ENCODE data around the gene SZRD1. TPM values are rescaled to one million over a fixed set of nuclear protein-coding genes. Genes with fewer than 3 reads are reported as not detected.

Gene SZRD1
- total RNA-seq, 2 experiments from 2014 or later, result 184 to 238 TPM

GRCh38 chr1:16441282-16441665 lies 74.2 kb downstream of the SZRD1 start:
- Mint-ChIP-seq H3K36me3 (ENCODE audit: low read depth) (peaks cover 20% of the 10 kb centered on the region), H3K4me1 (peaks cover 36% of the 10 kb centered on the region), H3K27me3 (no peaks in the 10 kb centered on the region), H3K9me3 (ENCODE audit: low read depth) (no peaks in the 10 kb centered on the region), H3K4me3 (peak overlapping the region; percentile 81), H3K27ac (peak overlapping the region; percentile 96)
- ChIA-PET POLR2A (interaction anchor here (0.8 kb wide), 1 partner anchor 73 kb away, joined by 4 read pairs; no protein-coding TSS in a partner anchor), CTCF (interaction anchor here (0.6 to 2.6 kb wide), 7 partner anchors 7 to 225 kb away, joined by 3 to 17 read pairs (median 5); no protein-coding TSS in a partner anchor)
- no peak for DNase-seq
- intact Hi-C loops (cut with DNase I, micrococcal nuclease), result loop anchor here (2.0 to 5.0 kb wide), 5 partner anchors 56 to 914 kb away; partner anchors contain the start of genes DNAJC16 (in 1 of the 2) and NBPF1 (in 1 of the 2)
- peak; percentile 37 for ATAC-seq

- H3K36me3 Mint-ChIP-seq (ENCODE audit: low read depth), result peaks cover 20% of the 10 kb centered on the region
- no peak for ATAC-seq
- peaks cover 32% of the 10 kb centered on the region for H3K4me1 Mint-ChIP-seq
- peak overlapping the region; percentile 55 for H3K27ac Mint-ChIP-seq
- peak overlapping the region; percentile 81 for H3K4me3 Mint-ChIP-seq
- intact Hi-C loops (cut with DNase I, micrococcal nuclease), result loop anchor here (5.0 kb wide), 4 partner anchors 55 to 915 kb away; partner anchors contain the start of gene DNAJC16 (in 1 of the 2)
- ChIA-PET CTCF (interaction anchor here (0.6 to 1.0 kb wide), 3 partner anchors 26 to 166 kb away, joined by 3 read pairs; no protein-coding TSS in a partner anchor), POLR2A (no interaction called here)
- DNase-seq, result no peak
- no peaks in the 10 kb centered on the region for H3K9me3 Mint-ChIP-seq (ENCODE audit: low read depth)
- no peaks in the 10 kb centered on the region for H3K27me3 Mint-ChIP-seq
Measured at GRCh38 chr1:16442265-16442664, 75.2 kb downstream of the SZRD1 start.

GRCh38 chr1:16442941-16443340 lies 75.9 kb downstream of the SZRD1 start:
- no peaks in the 10 kb centered on the region for H3K9me3 Mint-ChIP-seq (ENCODE audit: low read depth)
- ATAC-seq (no peak), DNase-seq (no peak)
- intact Hi-C loops (cut with DNase I, micrococcal nuclease), result loop anchor here (5.0 kb wide), 4 partner anchors 54 to 916 kb away; partner anchors contain the start of gene DNAJC16 (in 1 of the 2)
- no peaks in the 10 kb centered on the region for H3K27me3 Mint-ChIP-seq
- CTCF ChIA-PET, result interaction anchor here (0.9 to 1.0 kb wide), 2 partner anchors 165 to 173 kb away, joined by 3 to 4 read pairs; no protein-coding TSS in a partner anchor
- peak overlapping the region; percentile 12 for H3K4me3 Mint-ChIP-seq
- peak overlapping the region; percentile 74 for H3K27ac Mint-ChIP-seq
- peaks cover 32% of the 10 kb centered on the region for H3K4me1 Mint-ChIP-seq
- POLR2A ChIA-PET, result no interaction called here
- peaks cover 23% of the 10 kb centered on the region for H3K36me3 Mint-ChIP-seq (ENCODE audit: low read depth)

- intact Hi-C loops (cut with DNase I, micrococcal nuclease), result loop anchor here (5.0 kb wide), 4 partner anchors 53 to 917 kb away; partner anchors contain the start of gene DNAJC16 (in 1 of the 2)
- DNase-seq (no peak), ATAC-seq (no peak)
- peak overlapping the region; percentile 65 for H3K27ac Mint-ChIP-seq
- POLR2A ChIA-PET, result no interaction called here
- H3K36me3 Mint-ChIP-seq (ENCODE audit: low read depth), result peaks cover 34% of the 10 kb centered on the region
- no peaks in the 10 kb centered on the region for H3K9me3 Mint-ChIP-seq (ENCODE audit: low read depth)
- CTCF ChIA-PET, result interaction anchor here (0.7 to 1.1 kb wide), 4 partner anchors 10 to 478 kb away, joined by 3 to 4 read pairs (median 4); no protein-coding TSS in a partner anchor
- H3K4me1 Mint-ChIP-seq, result peaks cover 32% of the 10 kb centered on the region
- H3K27me3 Mint-ChIP-seq, result no peaks in the 10 kb centered on the region
- no peak overlapping the region for H3K4me3 Mint-ChIP-seq
Measured at GRCh38 chr1:16443975-16444770, 77.1 kb downstream of the SZRD1 start.

- Mint-ChIP-seq H3K36me3 (ENCODE audit: low read depth) (peaks cover 39% of the 10 kb centered on the region), H3K4me3 (no peak overlapping the region), H3K27me3 (no peaks in the 10 kb centered on the region), H3K9me3 (ENCODE audit: low read depth) (no peaks in the 10 kb centered on the region), H3K27ac (peak overlapping the region; percentile 31), H3K4me1 (peaks cover 35% of the 10 kb centered on the region)
- POLR2A ChIA-PET, result no interaction called here
- no peak for DNase-seq
- intact Hi-C loops (cut with DNase I, micrococcal nuclease), result no loop called here
- CTCF ChIA-PET, result interaction anchor here (1.0 kb wide), 1 partner anchor 20 kb away, joined by 3 read pairs; no protein-coding TSS in a partner anchor
- no peak for ATAC-seq
Measured at GRCh38 chr1:16445052-16445451, 78.0 kb downstream of the SZRD1 start.

- ChIA-PET CTCF (no interaction called here), POLR2A (no interaction called here)
- DNase-seq (no peak), ATAC-seq (no peak)
- Mint-ChIP-seq H3K4me3 (no peak overlapping the region), H3K9me3 (ENCODE audit: low read depth) (no peaks in the 10 kb centered on the region), H3K4me1 (peaks cover 36% of the 10 kb centered on the region), H3K36me3 (ENCODE audit: low read depth) (peaks cover 44% of the 10 kb centered on the region), H3K27me3 (no peaks in the 10 kb centered on the region), H3K27ac (no peak overlapping the region)
- intact Hi-C loops (cut with DNase I, micrococcal nuclease), result no loop called here
Measured at GRCh38 chr1:16446116-16446515, 79.1 kb downstream of the SZRD1 start.

- DNase-seq (no peak), ATAC-seq (no peak)
- peak overlapping the region; percentile 0 for H3K27ac Mint-ChIP-seq
- no peak overlapping the region for H3K4me3 Mint-ChIP-seq
- H3K36me3 Mint-ChIP-seq (ENCODE audit: low read depth), result peaks cover 50% of the 10 kb centered on the region
- H3K9me3 Mint-ChIP-seq (ENCODE audit: low read depth), result no peaks in the 10 kb centered on the region
- POLR2A ChIA-PET, result no interaction called here
- no peaks in the 10 kb centered on the region for H3K27me3 Mint-ChIP-seq
- intact Hi-C loops (cut with DNase I, micrococcal nuclease), result no loop called here
- peaks cover 28% of the 10 kb centered on the region for H3K4me1 Mint-ChIP-seq
- CTCF ChIA-PET, result interaction anchor here (1.9 kb wide), 1 partner anchor 8 kb away, joined by 7 read pairs; the partner anchor contains the start of gene NECAP2
Measured at GRCh38 chr1:16447641-16448040, 80.6 kb downstream of the SZRD1 start.

Other genes with a start within 250 kb of the SZRD1 start
- under 1 TPM; 0.19 to 0.21 TPM for gene EPHA2, start 211.2 kb upstream of the SZRD1 start, total RNA-seq
- 1 to 10 TPM; 4.9 to 6.5 TPM for gene ARHGEF19, start 154.6 kb upstream of the SZRD1 start, total RNA-seq
- gene CPLANE2, start 130.1 kb upstream of the SZRD1 start, total RNA-seq, result 1 to 10 TPM; 2.4 to 3.7 TPM
- 10 to 100 TPM; 14.3 to 18.1 TPM for gene FBXO42, start 14.8 kb upstream of the SZRD1 start, total RNA-seq
- not detected for gene SPATA21, start 70.2 kb downstream of the SZRD1 start, total RNA-seq
- 10 to 100 TPM; 46.5 to 54.2 TPM for gene NECAP2, start 73.5 kb downstream of the SZRD1 start, total RNA-seq
- 1,000 to 10,000 TPM; 1,573 to 2,291 TPM for gene RNU1-1, start 147.0 kb downstream of the SZRD1 start, total RNA-seq
- gene NBPF1, start 246.3 kb downstream of the SZRD1 start, total RNA-seq, result 1 to 10 TPM; 5.8 to 6.2 TPM